ENCODE measurements around the gene CD300LG.

Gene CD300LG

DNA sequence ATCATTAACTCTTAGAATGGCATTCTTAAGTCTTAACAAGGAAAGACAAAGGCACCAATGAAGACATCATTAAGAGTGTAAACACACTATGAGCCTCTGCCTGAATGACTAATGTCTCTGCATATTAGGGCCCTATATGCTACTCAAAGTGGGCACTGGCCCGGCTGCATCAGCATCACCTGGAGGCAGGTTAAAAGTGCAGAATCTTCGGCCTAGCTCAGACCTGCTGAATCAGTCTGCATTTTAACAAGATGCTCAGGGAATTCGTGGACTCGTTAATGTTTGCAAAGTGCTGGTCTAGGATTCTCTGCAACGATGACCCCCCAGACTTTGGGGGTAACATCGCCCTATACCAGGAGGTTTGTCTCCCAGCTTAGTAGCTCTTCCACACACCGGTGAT lies 20.8 kb upstream of the CD300LG start:
- DNase-seq, result no peak

DNA sequence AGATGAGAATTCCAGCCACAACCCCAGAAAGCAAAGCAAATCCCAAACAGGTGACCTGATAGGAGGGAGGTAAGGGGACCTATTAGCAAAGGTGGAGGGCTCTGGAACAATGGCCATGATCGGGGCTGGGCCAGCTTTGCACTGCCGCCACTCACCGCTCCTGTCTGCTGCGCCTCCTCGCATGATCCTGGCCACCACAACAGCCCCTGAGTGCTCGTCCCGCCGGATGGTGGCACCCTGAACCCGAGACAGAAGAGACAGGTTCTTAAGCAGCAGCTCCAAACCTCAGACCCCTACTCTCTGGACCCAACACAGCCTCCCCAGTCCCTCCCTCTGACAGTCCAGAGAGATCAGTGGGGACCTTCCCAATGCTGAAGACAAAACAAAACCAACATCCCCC lies 19.4 kb upstream of the CD300LG start:
- DNase-seq, result no peak

DNA sequence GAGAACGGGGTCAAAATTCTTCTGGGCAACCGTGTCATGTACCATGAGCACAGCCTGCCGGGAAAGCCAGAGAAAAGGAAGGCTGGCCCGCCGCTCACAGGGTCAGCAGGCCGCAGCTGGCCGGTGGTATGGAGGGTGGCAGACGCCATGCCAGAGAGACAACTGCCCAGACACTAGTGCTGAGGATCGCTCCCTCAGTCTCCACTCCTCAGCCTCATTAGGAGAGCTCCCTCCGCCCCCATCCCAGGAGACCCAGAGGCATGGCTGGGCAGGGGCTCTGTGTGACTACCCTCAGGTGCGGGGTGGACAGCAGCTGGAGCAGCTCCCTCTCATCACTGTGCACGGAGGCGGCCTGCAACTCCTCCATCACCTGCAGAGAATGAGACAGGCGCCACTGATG lies 17.2 kb upstream of the CD300LG start:
- no peak for DNase-seq

DNA sequence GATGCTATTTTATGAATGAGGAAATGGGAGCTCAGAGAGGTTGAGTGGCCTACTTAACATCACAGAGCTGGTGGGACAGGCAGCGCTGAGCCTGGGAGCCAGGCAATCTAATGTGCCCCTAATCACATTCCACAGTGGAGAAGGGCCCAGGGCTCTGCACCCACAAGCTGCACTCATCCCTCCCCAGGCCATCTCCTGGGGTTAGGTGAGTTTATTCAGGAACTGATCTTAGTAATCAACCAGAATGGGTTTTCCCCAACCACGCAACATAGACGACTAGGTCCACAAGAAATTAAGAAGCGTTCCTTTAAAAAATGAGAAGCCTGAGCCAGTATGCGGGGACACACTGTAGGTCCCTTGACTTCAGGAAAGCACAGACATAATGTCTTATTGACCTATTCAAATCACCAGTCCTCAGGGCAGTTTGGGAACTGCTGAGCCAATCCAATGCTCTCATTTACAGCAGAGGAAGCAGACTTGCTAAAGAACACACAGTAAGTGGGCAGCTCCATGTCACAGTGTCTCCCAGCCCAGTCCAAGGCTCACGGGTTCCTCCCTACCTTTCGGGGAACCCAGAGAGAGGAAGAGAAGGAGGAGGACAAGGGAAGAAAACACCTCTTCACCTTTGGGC lies 16.4 kb upstream of the CD300LG start:
- no peak for DNase-seq

DNA sequence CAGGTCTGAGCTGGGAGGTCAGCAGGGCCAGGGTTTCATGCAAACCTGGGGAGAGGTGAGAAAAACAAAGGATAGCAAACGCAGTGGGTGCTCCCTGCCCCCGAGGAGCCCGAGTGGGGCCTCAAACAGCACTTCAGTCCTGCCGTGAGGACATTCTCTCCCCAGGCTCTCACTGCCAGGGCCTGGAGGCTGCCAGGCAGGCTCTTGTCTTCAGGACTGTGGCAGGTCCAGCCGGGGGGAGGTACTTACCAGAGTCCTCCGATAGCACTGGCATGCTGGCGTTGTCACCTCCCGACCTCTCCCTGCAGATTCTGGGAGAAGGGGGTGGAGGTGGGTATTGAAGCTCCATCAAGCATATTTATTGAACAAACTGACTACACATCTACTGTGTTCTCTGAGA lies 15.3 kb upstream of the CD300LG start:
- DNase-seq, result no peak

DNA sequence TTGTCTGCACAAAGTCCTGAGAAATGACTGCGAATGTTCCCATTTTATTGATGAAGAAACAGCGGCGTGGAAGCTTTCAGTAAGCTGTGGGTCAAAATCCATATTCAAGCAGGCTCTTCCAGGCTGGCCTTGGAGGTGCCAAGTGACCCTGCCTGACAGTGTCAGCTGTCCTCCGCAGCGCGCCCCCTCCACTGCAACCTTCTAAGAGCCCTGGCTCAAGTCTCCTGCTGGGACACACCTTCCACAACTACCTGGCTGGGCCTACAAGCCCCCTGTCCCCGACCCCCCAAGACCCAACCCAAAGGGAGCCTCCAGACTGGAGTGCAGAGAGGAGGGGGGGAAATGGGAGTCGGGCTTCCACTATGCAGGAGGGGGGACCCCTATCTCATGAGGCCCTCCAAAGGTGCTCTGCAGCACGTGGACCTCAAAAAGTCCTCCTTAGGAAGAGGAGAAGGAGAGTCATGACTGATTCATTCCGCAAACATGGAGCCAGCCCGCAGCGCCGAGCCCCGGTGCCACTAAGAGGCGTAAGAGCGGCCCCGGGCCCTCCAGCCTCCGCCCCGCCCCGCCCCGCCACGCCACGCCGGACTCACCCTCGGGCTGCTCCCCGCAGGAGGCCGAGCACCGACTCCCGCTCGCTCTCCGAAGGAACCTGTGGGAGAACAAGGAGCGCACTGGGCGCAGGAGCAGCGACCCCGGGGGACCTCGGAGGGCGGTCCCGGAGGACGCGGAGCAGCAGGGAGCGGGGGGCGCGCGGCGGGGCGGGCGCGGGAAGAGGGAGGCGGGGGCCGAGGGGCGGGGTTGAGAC lies 14.6 kb upstream of the CD300LG start:
- peak; percentile 65 for DNase-seq

DNA sequence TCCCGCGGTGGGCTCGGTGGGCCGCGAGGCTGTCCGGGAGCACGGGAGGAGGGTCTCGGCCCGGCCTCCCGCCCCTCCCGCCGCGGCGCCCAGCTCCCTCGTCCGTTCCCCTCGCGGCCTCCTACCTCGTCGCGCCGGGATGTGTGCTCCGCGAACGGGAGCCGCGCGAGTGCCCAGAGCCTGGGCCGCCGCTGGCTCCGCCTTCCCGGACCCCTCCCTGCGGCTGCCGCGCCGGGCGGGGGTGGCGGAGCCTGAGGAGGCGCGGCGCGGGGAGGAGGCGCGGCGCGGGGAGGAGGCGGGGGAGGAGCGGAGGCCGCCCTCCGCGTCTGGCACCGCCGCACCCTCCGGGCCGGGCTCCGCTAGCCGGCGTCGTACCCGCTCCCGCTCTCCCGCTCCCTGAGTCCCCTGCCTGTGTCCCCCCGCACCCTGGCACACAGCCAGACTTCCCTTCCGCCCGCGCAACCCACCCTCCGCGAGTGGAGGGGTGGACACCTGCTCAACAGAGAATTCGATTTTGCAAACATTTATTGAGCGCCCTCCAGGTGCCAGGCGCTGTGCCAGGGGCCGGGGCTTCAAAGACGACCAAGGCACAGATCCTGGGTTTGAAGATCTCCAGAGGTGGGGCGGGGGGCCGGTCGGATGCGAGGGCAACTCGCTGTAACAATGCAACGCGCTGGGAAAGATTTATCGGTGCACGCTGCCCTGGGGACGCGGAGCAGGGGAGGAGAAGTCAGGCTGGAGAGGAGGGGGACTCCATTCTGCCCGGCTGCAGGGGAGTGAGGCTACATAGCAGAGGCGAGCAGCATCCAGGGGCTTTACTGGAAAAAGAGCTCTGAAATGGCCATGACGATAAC lies 13.8 kb upstream of the CD300LG start, which contains the start of gene MPP3:
MPP3 (minus strand) TSS at position 171 of the 854 bp plus-strand sequence. CDS start 1,240 bp downstream, outside the sequence.
- peak; percentile 76 for DNase-seq

DNA sequence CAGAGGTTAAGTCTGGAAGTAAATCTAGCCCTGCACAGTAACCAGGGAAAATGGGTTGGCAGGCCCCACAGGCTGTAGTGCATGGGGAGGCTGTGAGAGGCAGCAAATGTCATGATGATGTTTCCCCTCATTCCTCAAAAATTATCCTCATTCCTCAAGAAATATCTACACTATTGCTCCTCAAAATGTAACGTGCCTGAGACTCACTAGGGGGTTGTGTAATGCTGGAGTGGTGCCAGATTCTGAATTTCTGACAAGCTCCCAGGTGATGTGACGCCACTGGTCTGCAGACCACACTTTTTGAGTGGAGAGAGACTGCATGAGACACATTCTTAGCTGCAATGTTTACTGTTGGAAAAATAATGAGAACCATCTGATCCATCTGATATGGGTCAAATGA lies 12.9 kb upstream of the CD300LG start:
- DNase-seq, result no peak

DNA sequence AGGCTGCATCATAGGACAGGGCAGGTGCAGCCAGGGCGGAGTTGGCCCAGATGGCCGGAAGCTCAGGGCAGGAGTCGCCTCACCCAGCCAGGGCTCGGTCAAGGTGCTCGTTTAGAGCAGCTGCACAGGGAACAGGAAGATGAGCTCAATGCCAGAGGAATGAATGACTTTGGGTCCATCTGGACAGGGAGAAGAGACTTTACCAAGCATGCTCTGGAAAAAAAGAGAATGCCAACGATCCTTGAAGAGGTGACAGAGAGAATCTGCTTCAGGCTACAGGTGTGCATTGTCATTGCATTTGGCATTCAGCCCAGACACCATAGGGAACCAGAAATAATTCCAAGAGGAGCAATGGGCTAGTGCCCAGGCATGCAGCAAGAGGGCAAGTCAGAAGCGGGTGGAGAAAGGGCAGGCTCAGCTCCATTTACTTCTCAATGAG lies 7.3 kb upstream of the CD300LG start:
- DNase-seq, result no peak

DNA sequence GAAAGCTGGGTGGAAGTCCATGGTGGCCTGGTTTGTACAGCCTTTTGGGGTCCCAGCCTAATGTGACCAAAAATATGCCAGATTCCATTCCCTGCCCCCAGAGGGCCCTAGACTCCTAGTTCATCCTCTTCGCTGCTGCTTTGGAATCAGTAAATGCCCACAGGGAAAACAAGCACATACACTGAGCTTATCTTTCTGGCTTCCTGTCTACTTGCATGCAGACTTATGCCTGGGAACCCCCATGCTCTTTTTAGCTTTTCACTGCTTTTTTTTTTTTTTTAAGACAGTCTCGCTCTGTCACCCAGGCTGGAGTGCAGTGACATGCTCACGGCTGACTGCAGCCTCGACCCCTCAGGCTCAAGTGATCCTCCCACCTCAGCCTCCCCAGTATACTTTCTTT lies 6.2 kb upstream of the CD300LG start:
- no peak for DNase-seq

DNA sequence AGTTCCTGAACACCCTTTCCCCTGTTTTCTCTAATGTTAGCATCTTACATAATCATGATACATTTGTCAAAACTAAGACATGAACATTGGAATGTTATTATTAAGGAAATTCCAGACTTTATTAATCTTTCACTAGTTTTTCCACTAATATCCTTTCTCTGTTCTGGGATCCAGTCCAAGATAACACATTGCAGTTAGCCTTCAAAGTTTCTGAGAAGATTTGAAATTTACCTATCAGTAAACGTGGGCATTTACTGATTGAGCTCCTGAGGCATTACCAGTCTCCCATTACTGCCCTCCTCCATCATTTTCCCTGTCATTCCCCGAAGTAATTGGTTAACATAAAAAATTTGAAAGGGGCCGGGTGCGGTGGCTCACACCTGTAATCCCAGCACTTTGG lies 5.7 kb upstream of the CD300LG start:
- no peak for DNase-seq

DNA sequence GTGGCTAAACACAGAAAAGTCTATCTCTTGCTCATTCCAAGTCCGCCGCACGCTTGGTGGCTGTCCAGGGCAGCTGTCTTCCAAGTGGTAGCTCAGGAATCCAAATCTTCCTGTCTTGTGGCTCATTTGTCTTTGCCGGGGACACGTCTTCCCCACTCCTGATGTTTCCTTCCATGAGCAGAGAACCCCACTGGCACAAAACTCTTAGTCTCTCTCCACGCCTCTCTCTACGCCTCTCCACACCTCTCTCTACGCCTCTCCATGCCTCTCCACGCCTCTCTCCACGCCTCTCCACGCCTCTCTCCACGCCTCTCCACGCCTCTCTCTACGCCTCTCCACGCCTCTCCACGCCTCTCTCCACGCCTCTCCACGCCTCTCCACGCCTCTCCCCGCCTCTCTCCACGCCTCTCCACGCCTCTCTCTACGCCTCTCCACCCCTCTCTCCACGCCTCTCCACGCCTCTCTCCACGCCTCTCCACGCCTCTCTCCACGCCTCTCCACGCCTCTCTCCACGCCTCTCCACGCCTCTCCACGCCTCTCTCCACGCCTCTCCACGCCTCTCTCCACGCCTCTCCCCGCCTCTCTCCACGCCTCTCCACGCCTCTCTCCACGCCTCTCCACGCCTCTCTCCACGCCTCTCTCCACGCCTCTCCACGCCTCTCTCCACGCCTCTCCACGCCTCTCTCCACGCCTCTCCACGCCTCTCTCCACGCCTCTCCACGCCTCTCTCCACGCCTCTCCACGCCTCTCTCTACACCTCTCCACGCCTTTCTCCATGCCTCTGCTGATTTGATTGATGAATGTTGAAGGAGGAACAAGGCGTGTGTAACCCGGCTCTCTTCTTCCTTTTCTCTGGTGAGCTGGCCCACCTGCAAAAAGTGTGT lies 4.6 kb upstream of the CD300LG start:
- peak; percentile 57 for DNase-seq

DNA sequence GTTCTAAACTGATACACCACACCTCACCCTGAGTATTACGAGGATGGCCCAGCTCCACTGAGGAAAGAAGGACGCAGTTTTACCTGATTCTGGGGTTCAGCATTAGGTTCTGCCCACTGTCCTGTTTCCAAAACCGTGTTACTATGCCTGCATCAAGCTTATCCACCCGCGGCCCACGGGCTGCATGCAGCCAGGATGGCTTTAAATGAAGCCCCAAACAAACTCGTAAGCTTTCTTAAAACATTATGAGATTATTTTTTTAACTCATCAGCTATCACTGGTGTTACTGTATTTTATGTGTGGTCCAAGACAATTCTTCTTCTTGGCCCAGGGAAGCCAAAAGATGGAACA lies 4.0 kb upstream of the CD300LG start:
- no peak for DNase-seq

DNA sequence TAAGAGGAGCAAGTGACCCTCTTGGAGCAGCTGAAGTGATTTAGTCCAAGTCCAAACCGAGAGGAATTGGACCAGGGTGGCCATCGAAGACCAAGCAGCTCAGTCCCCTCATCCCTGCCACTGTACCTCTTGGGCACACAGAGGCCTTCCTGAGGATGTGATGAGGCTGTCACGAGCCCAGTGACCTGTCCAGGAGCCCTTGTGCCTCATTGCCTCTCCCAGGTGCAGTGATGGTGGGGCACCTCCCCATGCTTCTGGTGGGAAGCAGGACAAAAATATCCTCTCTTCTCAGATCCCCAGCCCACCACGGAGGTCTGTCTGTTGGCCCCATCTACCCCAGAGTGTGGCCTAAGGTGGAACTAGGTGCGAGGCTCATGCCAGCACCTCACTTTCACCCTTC lies 2.7 kb upstream of the CD300LG start:
- DNase-seq, result no peak

DNA sequence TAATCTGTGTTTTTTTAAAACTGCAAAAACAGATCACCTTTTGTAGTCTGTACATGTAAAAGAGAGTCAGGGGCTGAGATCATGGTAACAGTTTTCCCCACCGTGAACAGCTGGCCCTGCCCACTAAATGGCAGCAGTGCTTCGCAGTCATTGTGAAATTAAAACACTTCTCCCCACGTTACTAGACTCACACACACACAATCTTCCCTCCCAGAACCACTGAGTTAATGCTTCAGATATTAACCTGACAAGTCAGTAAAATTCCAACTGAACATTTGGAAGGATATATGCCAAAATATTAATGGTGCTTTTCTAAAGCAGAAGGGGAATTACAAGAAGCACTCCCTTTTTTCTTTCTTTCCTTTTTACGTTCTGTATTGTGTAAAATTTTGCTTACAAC lies 1.2 kb upstream of the CD300LG start:
- no peak for DNase-seq

DNA sequence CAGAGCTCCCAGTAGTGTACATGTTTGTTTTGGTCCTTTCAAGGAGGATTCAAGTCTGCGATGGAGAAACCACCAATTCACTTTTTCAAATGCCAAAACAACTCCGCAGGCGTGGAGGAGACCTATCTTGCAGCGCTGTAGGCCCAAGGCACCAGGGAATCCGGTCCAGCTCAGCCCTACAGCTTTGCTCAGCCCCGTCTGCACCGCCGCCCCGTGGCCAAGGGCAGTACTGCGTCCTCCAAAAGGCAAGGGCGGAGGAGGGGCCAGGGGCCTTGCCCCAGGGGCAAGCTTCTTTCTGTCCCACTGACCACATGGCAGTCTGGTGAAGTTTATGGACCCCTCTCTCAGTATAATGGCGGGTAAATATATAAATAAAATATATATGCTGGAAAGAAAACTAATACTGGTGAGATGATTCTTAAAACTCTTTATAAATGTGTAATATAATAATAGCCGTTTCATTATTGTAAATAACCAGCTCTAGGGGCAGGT lies 709 bp upstream of the CD300LG start:
- DNase-seq, result peak; percentile 78

DNA sequence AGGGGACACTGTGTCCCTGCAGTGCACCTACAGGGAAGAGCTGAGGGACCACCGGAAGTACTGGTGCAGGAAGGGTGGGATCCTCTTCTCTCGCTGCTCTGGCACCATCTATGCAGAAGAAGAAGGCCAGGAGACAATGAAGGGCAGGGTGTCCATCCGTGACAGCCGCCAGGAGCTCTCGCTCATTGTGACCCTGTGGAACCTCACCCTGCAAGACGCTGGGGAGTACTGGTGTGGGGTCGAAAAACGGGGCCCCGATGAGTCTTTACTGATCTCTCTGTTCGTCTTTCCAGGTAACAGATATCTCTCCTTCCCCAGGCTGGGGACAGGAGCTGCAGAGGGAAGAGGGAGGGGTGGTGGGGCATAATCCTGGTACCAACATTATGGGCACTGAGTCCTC lies 1.6 kb downstream of the CD300LG start:
- no peak for DNase-seq

DNA sequence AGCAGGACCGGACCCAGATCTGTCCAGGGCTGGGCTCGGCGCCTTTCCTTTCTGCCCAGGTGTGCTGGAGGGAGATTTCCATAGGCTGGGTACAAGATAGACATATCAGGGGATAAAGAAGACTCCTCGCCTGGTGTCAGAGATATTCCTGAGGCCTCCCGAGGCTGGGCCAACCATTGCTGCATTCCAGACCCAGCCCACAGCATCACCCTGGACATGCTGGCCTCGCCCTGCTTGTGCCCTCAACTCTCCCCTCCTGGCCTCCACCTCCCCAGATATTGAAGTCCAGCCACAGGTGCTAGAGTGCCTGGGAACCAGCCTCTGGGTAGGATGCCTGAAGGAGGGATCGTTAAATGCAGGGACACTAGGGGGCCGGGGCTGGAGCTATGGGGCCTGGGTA lies 2.1 kb downstream of the CD300LG start:
- no peak for DNase-seq

DNA sequence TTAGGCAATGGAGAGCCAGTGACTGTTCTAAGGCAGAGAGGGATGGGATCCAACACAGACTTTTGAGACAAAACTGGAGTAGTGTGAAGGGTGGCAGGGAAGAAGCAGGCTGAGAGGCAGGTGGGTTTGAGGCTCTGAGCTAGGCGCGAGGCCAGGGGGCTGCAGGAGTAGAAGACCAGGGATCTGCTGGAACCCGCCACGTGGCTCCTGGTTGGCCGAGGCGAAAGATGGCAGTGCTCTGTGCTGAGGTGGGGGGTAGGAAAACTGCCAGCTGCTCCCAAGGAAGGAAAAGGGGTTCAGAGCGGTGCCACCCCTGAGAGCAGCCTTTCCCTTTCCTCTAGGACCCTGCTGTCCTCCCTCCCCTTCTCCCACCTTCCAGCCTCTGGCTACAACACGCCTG lies 5.6 kb downstream of the CD300LG start:
- DNase-seq, result no peak

DNA sequence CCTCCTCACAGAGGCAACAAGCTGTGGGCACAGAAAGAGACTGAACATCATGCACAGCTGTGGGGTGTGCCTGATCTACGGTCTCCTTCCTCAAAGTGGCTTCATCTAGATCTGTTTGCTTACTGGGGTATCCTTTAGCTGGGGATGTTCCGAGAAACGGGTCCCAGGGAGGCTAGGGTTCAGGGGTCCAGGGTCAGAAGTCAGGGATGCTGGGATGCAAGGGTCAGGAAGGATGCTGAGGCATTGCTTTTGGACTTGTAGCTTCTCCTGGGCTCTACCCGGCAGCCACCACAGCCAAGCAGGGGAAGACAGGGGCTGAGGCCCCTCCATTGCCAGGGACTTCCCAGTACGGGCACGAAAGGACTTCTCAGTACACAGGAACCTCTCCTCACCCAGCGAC lies 6.6 kb downstream of the CD300LG start:
- DNase-seq, result no peak

DNA sequence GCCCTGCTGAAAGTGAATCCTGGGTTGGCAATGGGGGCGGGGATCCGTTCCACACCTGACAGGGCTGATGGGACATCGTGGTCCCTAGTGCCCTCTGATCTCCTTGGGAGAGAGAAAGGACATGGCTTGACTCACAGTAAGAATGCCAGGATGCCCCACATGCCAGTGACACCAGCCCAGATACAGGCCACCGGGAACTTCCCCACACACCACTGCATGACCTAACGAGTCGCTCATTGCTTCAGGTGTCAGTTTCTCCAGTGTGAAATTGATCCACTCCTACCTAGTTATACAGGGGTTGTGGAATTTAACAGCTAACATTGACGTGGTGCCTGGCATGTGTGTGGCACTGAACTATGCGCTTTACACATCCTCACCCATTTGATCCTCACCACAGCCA lies 7.5 kb downstream of the CD300LG start:
- no peak for DNase-seq

DNA sequence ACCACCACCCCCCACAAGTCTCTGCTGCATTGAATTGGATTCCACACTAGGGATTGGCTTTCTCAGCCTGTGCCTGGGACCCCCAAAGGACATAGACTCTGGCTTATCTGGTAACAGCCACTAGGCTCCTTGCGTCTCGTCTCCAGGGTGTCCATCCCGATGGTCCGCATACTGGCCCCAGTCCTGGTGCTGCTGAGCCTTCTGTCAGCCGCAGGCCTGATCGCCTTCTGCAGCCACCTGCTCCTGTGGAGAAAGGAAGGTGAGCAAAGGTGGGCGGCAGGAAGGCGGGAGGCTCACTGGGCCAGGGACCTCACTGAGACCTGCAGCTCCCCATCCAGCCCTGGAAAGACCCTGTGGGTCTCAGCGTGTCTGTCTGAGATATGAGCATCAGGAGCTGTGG lies 8.1 kb downstream of the CD300LG start:
- no peak for DNase-seq

DNA sequence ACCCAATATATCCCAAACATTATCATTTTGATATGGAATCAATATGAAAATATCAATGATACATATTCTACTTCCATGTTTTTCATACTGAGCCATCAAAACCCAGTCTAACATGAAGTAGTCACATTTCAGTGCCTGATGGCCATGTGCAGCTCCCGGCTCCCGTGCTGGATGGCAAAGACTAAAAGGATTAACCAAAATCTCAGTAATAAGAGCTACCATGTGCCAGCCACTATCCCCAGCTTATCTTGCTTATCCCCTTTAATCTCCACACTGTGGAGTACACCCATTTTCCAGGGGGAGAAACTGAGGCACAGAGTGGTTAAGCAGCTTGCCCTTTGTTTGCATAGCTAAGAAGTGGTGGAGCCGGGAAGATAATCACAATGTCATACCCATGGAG lies 9.2 kb downstream of the CD300LG start:
- DNase-seq, result no peak

Measured in left hindlimb (tissue), 1 donor.